Body of pancreas (tissue), 4 donors: Measurements from ENCODE around the gene MORN1. TPM values are rescaled to one million over a fixed set of nuclear protein-coding genes. Genes with fewer than 3 reads are reported as not detected.
A peak's percentile ranks its signal among the peaks of the same experiment; 100 is the strongest.

Experiments
- ATAC-seq: fragments of 150-250 bp; one replicate; pipeline ENCODE4 v1.9.1; 2016
- DNase-seq, 4 donors: peaks; one replicate each; pipeline ENCODE4 v3.0.0-alpha.2; 2019
- H3K27ac ChIP-seq, 4 donors: fragments of 200-600 bp; sonication (generic); 1 replicate in 3 of 4; 2 replicates in 1 of 4; pipeline versions ENCODE4 v1.5.1 to v1.6.1; 2016 to 2019; ENCODE audit warnings: mild to moderate bottlenecking in 1 of 4, mixed read lengths in 1 of 4, moderate library complexity in 1 of 4
- H3K27me3 ChIP-seq, 2 donors: fragments of 200-600 bp; sonication (generic); one replicate each; pipeline ENCODE4 v1.6.0; 2016; ENCODE audit warnings: mild to moderate bottlenecking in 1 of 2
- H3K36me3 ChIP-seq, 2 donors: fragments of 200-600 bp; sonication (generic); replicated peaks in 1 of 2; 2 replicates each; pipeline ENCODE4 v1.5.1; 2016; ENCODE audit warnings: low read depth in 2 of 2; ENCODE audit not compliant: insufficient read depth in 1 of 2
- H3K4me1 ChIP-seq: fragments of 200-600 bp; sonication (generic); one replicate; pipeline ENCODE4 v1.6.0; 2016
- H3K4me3 ChIP-seq, 2 donors: fragments of 200-600 bp; sonication (generic); 1 replicate in 1 of 2; 2 replicates in 1 of 2; pipeline ENCODE4 v1.5.1; 2016 to 2019
- H3K9me3 ChIP-seq, 3 donors: fragments of 200-600 bp; sonication (generic); 1 replicate in 2 of 3; 2 replicates in 1 of 3; pipeline ENCODE4 v1.5.1; 2016
- CTCF ChIP-seq, 7 experiments: fragments of 450-650 bp in 4 of 7; fragments of 200-600 bp in 3 of 7; sonication (generic) in 3 of 7; IDR thresholded peaks; one replicate each; pipeline ENCODE4 v1.5.1; 2016 to 2019; ENCODE audit warnings: antibody characterized with exemption in 7 of 7
- POLR2A ChIP-seq, 3 donors: fragments of 450-650 bp; IDR thresholded peaks; one replicate each; pipeline ENCODE4 v1.6.1; 2016; ENCODE audit warnings: antibody characterized with exemption in 3 of 3, mild to moderate bottlenecking in 2 of 3
- WGBS, 2 donors: methylation state at CpG; one replicate each; pipeline ENCODE4 v1.1.5; 2017; 5-methylcytosine and 5-hydroxymethylcytosine counted together
- intact Hi-C: fragments of 100-400 bp; cut with DNase I; formaldehyde crosslinking; loops from one replicate; pipeline ENCODE4 v1.15.1; 2023
- total RNA-seq, 2 donors: library from RNA; depleted of rRNA; stranded (reverse); fragments of >200 nt; gene quantifications; one replicate each; pipeline ENCODE4 v1.1.0, GENCODE V29; 2016

MORN1 gene
- total RNA-seq, 2 donors from 2014 or later = 7.0 to 17.8 TPM

GRCh38 chr1:2294033-2294724, 97.2 kb downstream of the MORN1 start:
- Histone ChIP-seq H3K36me3 (no peaks in the 10 kb centered on the region), H3K27ac (no peak overlapping the region), H3K4me3 (no peak overlapping the region), H3K9me3 (no peaks in the 10 kb centered on the region), H3K4me1 (peaks cover 2% of the 10 kb centered on the region), H3K27me3 (no peaks in the 10 kb centered on the region)
- DNase-seq (no peak), ATAC-seq (no peak)
- intact Hi-C loops = no loop called here
- no peak for TF ChIP-seq CTCF (IDR thresholded peaks at IDR 0.05)
- no peak for TF ChIP-seq POLR2A (IDR thresholded peaks at IDR 0.05)
- 83 to 89% methylated on average over 14 to 20 of the region's 23 CpGs for WGBS, 2 donors

GRCh38 chr1:2292725-2293450, 98.5 kb downstream of the MORN1 start:
- H3K9me3 ChIP-seq = no peaks in the 10 kb centered on the region
- H3K4me1 ChIP-seq = peaks cover 7% of the 10 kb centered on the region
- 92 to 95% methylated on average over 18 to 29 of the region's 30 CpGs for WGBS, 2 donors
- TF ChIP-seq POLR2A (IDR thresholded peaks at IDR 0.05) (no peak), CTCF (IDR thresholded peaks at IDR 0.05) (no peak)
- no peaks in the 10 kb centered on the region for H3K36me3 ChIP-seq
- no peak overlapping the region for H3K4me3 ChIP-seq
- no peaks in the 10 kb centered on the region for H3K27me3 ChIP-seq
- H3K27ac ChIP-seq = no peak overlapping the region
- intact Hi-C loops = no loop called here
- no peak for DNase-seq
- no peak for ATAC-seq

- intact Hi-C loops = no loop called here
- no peaks in the 10 kb centered on the region for H3K9me3 ChIP-seq
- DNase-seq (no peak), ATAC-seq (no peak)
- WGBS, 2 donors = 63 to 84% methylated on average over 5 of the region's 5 CpGs
- TF ChIP-seq POLR2A (IDR thresholded peaks at IDR 0.05) (no peak), CTCF (IDR thresholded peaks at IDR 0.05) (no peak)
- peak overlapping the region in 1 of 4 donors; percentile 34 for H3K27ac ChIP-seq
- H3K4me3 ChIP-seq = no peak overlapping the region
- no peaks in the 10 kb centered on the region for H3K27me3 ChIP-seq
- no peaks in the 10 kb centered on the region for H3K36me3 ChIP-seq
- H3K4me1 ChIP-seq = peaks cover 7% of the 10 kb centered on the region
Measured at GRCh38 chr1:2291577-2291976, 99.8 kb downstream of the MORN1 start.

- H3K9me3 ChIP-seq = no peaks in the 10 kb centered on the region
- intact Hi-C loops = no loop called here
- H3K4me3 ChIP-seq = no peak overlapping the region
- H3K4me1 ChIP-seq = peaks cover 7% of the 10 kb centered on the region
- WGBS, 2 donors = 60 to 80% methylated on average over 33 to 41 of the region's 41 CpGs
- peak; percentile 45 for ATAC-seq
- peak; percentile 30 to 84 (median 56) for DNase-seq
- H3K27me3 ChIP-seq = no peaks in the 10 kb centered on the region
- peak overlapping the region in 3 of 4 donors; percentile 21 to 66 (median 48) for H3K27ac ChIP-seq
- H3K36me3 ChIP-seq = no peaks in the 10 kb centered on the region
- no peak for TF ChIP-seq CTCF (IDR thresholded peaks at IDR 0.05)
- peak in 1 of 3 donors; percentile 10 for TF ChIP-seq POLR2A (IDR thresholded peaks at IDR 0.05)
Measured at GRCh38 chr1:2290595-2291510, 100.5 kb downstream of the MORN1 start.
